Neural crest cell (in vitro differentiated cells): ENCODE data around the gene COL18A1. TPM values are rescaled to one million over a fixed set of nuclear protein-coding genes. Genes with fewer than 3 reads are reported as not detected.

ENCODE experiments used
- DNase-seq: peaks from one replicate; pipeline ENCODE4 v3.0.0; 2021; ENCODE audit warnings: low read depth, mixed read lengths, low spot score
- H3K27ac Mint-ChIP-seq: one replicate; pipeline ENCODE4 v1.8.0; 2021; ENCODE audit warnings: mild to moderate bottlenecking, mixed read lengths; ENCODE audit not compliant: unreplicated experiment
- H3K27me3 Mint-ChIP-seq: 2 replicates; pipeline ENCODE4 v1.8.0; 2021; ENCODE audit warnings: low read depth, mild to moderate bottlenecking, mixed read lengths
- H3K36me3 Mint-ChIP-seq: 2 replicates; pipeline ENCODE4 v1.8.0; 2021; ENCODE audit warnings: low read depth, mild to moderate bottlenecking, mixed read lengths
- H3K4me1 Mint-ChIP-seq: 2 replicates; pipeline ENCODE4 v1.8.0; 2021; ENCODE audit warnings: mixed read lengths
- H3K4me3 Mint-ChIP-seq: one replicate; pipeline ENCODE4 v1.8.0; 2021; ENCODE audit warnings: mild to moderate bottlenecking, mixed read lengths
- H3K9me3 Mint-ChIP-seq: 2 replicates; pipeline ENCODE4 v1.8.0; 2021; ENCODE audit warnings: mixed read lengths
- CTCF ChIP-seq: fragments of 200-600 bp; sonication (generic); conservative IDR thresholded peaks from 2 replicates; pipeline ENCODE4 v1.5.0; 2021; ENCODE audit warnings: antibody characterized with exemption, mild to moderate bottlenecking
- total RNA-seq: library from RNA; stranded (reverse); gene quantifications from 2 replicates; pipeline ENCODE4 v1.2.1, GENCODE V29; 2021

COL18A1 gene
- total RNA-seq, 1 donor from 2014 or later, result 19.2 TPM

- H3K27me3 Mint-ChIP-seq, result peaks cover 2% of the 10 kb centered on the region
- no peaks in the 10 kb centered on the region for H3K9me3 Mint-ChIP-seq
- DNase-seq, result no peak
- no peaks in the 10 kb centered on the region for H3K36me3 Mint-ChIP-seq
- no peak overlapping the region for H3K27ac Mint-ChIP-seq
- no peak for TF ChIP-seq CTCF
- no peak overlapping the region for H3K4me3 Mint-ChIP-seq
- peaks cover 25% of the 10 kb centered on the region for H3K4me1 Mint-ChIP-seq
These were observed 23.6 kb downstream of the COL18A1 start for GRCh38 chr21:45428534-45428933.

GRCh38 chr21:45429221-45430175, 24.5 kb downstream of the COL18A1 start:
- Mint-ChIP-seq H3K9me3 (no peaks in the 10 kb centered on the region), H3K36me3 (no peaks in the 10 kb centered on the region), H3K4me1 (peaks cover 25% of the 10 kb centered on the region), H3K27me3 (peaks cover 5% of the 10 kb centered on the region), H3K27ac (no peak overlapping the region), H3K4me3 (no peak overlapping the region)
- no peak for DNase-seq
- TF ChIP-seq CTCF, result no peak

- Mint-ChIP-seq H3K4me3 (no peak overlapping the region), H3K27me3 (peaks cover 6% of the 10 kb centered on the region), H3K9me3 (no peaks in the 10 kb centered on the region), H3K4me1 (peaks cover 25% of the 10 kb centered on the region), H3K36me3 (no peaks in the 10 kb centered on the region), H3K27ac (peak overlapping the region; percentile 43)
- DNase-seq, result no peak
- TF ChIP-seq CTCF, result no peak
These were observed 25.8 kb downstream of the COL18A1 start for GRCh38 chr21:45430521-45431501.

- Mint-ChIP-seq H3K4me3 (no peak overlapping the region), H3K4me1 (peaks cover 25% of the 10 kb centered on the region), H3K27me3 (peaks cover 6% of the 10 kb centered on the region), H3K36me3 (no peaks in the 10 kb centered on the region), H3K9me3 (no peaks in the 10 kb centered on the region), H3K27ac (no peak overlapping the region)
- DNase-seq, result no peak
- TF ChIP-seq CTCF, result no peak
These were observed 27.0 kb downstream of the COL18A1 start for GRCh38 chr21:45431781-45432572.
